ENCODE data around the gene MYH7. TPM values are rescaled to one million over a fixed set of nuclear protein-coding genes. Genes with fewer than 3 reads are reported as not detected.
"Not testable (repeated sequence)": the region's sequence is repeated elsewhere in the genome, so short reads cannot be mapped to it uniquely, and the experiment has no call there.

Gene MYH7
- polyA plus RNA-seq, 3 donors from 2014 or later = not detected

DNA sequence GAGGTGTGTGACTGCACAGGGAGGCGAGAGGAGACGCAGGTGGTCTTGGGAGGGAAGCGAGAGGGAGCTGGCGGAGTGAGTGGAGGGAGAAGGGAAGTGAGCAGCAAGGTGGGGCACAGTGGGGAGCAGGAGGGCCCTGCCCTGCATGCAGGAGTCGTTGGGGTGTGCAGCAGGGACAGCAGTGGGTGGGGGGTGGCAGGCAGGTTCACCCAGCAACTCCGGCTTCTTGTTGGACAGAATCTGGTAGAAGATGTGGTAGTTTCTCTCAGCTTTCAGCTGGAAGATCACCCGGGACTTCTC lies 32.4 kb downstream of the MYH7 start:
- H3K27ac Mint-ChIP-seq = no peak overlapping the region
- peaks cover 0 to 2% (median 0%) of the 10 kb centered on the region in 3 donors for H3K27me3 Mint-ChIP-seq (ENCODE audit: low read depth in 3 of 3)
- H3K4me3 Mint-ChIP-seq = no peak overlapping the region
- DNase-seq = no peak
- H3K9me3 Mint-ChIP-seq = no peaks in the 10 kb centered on the region
- H3K36me3 Mint-ChIP-seq = no peaks in the 10 kb centered on the region
- H3K4me1 Mint-ChIP-seq = no peaks in the 10 kb centered on the region

DNA sequence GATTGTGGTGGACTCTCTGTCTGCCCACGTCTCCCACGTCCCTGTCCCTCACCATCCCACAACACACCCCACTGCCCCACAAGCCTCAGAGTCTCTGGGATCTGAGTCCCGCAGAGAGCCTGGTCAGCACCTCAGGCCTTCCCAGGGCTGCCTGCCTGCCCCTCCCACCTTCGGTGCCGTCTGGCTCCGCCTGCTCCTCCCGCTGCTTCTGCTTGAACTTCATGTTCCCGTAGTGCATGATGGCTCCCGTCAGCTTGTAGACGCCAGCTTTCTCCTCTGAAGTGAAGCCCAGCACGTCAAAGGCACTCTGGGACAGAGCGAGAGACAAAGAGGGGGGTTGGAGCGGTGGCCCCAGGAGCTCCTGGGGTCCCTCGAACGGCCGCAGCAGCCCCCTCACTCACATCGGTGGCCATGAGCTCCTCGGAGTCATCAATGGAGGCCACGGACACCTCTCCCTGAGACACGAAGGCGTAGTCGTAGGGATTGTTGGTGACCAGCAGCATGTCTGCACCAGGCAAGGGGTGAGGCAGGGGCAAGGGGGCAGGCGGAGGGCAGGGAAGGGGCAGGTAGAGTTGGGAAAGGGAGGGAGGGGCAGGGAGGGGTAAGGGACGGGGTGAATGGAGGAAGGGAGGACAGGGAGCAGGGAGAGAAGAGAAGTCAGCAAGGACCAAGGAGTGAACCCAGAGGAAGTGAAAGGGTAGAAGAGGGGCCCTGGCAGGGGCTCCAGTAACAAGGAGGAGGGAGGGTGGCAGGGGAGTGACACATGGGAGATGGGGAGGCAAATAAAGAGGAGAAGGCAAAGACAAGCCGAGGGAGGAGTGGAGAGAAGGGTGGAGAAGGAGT lies 32.9 kb downstream of the MYH7 start:
- Mint-ChIP-seq H3K4me3 (no peak overlapping the region), H3K36me3 (no peaks in the 10 kb centered on the region), H3K9me3 (no peaks in the 10 kb centered on the region), H3K27ac (no peak overlapping the region), H3K27me3 (ENCODE audit: low read depth in 3 of 3) (peaks cover 0 to 3% (median 2%) of the 10 kb centered on the region in 3 donors), H3K4me1 (no peaks in the 10 kb centered on the region)
- no peak for DNase-seq

DNA sequence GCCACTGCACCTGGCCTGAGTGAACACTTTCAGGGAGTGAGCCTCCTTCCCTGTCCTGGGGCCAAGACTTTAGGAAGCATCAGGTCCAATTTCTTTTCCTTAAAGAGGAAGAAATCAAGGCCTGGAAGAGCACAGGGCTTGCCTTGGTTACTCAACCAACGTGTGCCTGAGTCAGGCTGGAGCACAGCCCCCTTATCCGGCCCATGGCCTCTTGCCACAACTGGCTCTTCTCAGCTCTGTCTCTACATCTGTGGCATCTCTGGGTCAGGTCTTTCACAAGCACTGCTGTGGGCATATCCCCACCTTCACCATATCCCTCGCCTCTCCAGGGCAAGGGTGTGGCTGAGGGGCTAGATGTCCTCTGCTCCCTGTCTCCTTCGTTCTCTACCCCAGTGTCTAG lies 34.2 kb downstream of the MYH7 start:
- Mint-ChIP-seq H3K4me1 (no peaks in the 10 kb centered on the region), H3K27ac (no peak overlapping the region), H3K36me3 (no peaks in the 10 kb centered on the region), H3K4me3 (no peak overlapping the region), H3K27me3 (ENCODE audit: low read depth in 3 of 3) (peaks cover 0 to 3% (median 2%) of the 10 kb centered on the region in 3 donors), H3K9me3 (no peaks in the 10 kb centered on the region)
- DNase-seq = no peak

DNA sequence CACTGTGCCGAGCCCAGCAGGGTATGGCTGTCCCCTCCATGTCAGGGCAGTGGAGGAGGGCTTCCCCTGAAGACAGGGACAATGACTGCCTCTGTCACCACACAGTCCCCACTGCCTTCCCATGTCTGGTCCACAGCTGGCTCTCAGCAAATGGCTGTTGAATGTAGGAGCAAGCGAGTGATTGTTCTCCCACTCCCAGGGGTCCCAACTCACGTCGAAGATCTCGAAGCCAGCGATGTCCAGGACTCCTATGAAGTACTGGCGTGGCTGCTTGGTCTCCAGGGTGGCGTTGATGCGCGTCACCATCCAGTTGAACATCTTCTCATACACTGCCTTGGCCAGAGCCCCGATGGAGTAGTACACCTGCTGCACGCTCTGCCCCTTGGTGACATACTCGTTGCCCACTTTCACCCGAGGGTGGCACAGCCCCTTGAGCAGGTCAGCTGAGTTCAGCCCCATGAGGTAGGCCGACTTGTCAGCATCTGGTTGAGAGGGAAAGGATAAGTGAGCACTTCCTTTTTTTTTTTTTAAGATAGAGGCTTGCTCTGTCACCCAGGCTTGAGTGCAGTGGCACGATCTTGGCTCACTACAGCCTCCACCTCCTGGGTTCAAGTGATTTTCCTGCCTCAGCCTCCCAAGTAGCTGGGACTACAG lies 34.8 kb downstream of the MYH7 start:
- H3K27ac Mint-ChIP-seq; DNase-seq; H3K4me1 Mint-ChIP-seq; H3K9me3 Mint-ChIP-seq; H3K4me3 Mint-ChIP-seq; H3K27me3 Mint-ChIP-seq (ENCODE audit: low read depth in 3 of 3); H3K36me3 Mint-ChIP-seq: not testable (repeated sequence)

DNA sequence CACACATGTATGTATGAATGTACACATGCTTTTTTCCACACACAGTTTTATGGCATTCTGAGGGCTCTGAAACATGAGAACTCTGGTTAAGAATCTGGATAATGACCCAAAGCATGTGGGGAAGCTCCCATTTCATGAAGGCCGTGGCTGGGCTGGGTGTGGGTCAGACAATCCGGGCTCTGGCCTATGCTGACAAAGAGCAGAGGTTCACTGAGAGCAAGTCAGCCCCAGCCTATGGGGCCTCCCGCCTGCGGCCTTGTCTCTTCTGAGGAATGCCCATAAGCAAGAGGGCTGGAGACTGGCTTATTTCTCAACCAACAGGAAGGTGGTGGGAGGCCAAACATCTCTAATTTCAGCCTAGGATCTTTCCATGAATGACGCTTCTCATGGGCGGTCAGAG lies 35.9 kb downstream of the MYH7 start:
- Mint-ChIP-seq H3K36me3 (no peaks in the 10 kb centered on the region), H3K27me3 (ENCODE audit: low read depth in 3 of 3) (peaks cover 0 to 3% (median 3%) of the 10 kb centered on the region in 3 donors), H3K9me3 (no peaks in the 10 kb centered on the region), H3K4me3 (no peak overlapping the region), H3K4me1 (no peaks in the 10 kb centered on the region), H3K27ac (no peak overlapping the region)
- no peak for DNase-seq

DNA sequence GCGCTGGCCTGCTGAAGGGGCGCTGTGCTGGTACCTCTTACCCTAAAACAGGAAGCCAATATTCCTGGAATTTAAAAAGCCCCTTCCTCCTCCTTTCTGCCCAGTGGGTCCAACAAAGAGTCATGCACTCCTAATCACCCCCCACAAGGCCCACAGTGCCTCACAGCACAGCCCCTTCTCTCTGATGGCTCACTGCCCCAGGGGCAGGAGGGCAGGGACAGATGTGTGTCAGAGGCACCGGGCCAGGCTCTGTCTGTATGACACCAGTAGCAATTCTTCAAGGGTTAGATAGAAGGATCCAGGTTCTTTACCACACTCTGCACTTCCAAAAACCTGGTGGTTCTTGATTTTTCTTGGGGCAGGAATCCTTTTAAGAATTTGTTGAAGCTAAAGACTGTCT lies 36.3 kb downstream of the MYH7 start:
- no peak overlapping the region for H3K4me3 Mint-ChIP-seq
- H3K27me3 Mint-ChIP-seq (ENCODE audit: low read depth in 3 of 3) = peaks cover 0 to 3% (median 3%) of the 10 kb centered on the region in 3 donors
- H3K9me3 Mint-ChIP-seq = no peaks in the 10 kb centered on the region
- no peak for DNase-seq
- no peaks in the 10 kb centered on the region for H3K4me1 Mint-ChIP-seq
- no peak overlapping the region for H3K27ac Mint-ChIP-seq
- no peaks in the 10 kb centered on the region for H3K36me3 Mint-ChIP-seq

DNA sequence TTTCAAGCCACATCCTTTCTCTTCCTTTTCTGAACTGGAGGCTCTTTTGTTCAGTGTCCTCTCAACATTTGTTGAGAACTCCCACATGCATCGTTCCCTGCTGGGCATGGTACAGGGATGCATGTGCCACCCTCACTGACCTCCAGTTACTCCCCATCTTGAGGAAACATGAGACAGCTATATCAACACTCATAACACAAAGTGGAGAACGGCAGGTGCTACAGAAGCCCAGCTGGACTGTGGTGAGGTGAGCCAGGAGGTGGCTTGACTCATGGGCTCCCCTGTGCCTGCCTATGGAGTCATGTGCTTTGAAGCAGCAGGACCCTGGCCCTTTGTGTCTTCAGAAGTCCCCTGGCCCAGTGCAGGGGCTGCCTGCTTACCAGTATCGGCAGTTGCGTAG lies 37.1 kb downstream of the MYH7 start:
- H3K9me3 Mint-ChIP-seq = no peaks in the 10 kb centered on the region
- H3K36me3 Mint-ChIP-seq = no peaks in the 10 kb centered on the region
- no peak for DNase-seq
- no peaks in the 10 kb centered on the region for H3K4me1 Mint-ChIP-seq
- H3K4me3 Mint-ChIP-seq = no peak overlapping the region
- peaks cover 0 to 5% (median 3%) of the 10 kb centered on the region in 3 donors for H3K27me3 Mint-ChIP-seq (ENCODE audit: low read depth in 3 of 3)
- no peak overlapping the region for H3K27ac Mint-ChIP-seq

DNA sequence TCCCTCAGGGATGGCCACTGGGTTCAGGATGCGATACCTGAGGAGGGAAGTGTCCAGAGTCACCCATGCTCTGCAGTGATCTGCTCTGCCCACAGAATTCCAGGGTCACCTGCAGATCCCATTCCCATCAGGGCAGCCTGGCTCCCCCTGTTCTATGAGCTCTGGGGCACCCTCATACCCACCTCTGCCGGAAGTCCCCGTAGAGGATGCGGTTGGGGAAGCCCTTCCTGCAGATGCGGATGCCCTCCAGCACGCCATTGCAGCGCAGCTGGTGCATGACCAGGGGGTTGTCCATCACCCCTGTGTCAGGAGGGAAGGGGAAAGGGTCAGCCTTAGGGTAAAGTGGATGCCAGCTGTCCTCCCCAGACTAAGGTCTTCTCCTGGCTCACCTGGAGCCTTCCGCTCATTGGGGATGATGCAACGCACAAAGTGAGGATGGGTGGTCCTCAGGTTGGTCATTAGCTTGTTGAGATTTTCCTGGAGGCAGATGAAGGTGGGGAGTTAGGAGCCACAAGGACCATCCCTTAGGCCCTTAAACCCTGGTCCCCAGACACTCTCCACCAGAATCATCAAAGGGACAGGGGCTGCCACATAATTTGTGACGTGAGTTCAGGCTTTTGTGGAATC lies 38.6 kb downstream of the MYH7 start:
- Mint-ChIP-seq H3K9me3 (no peaks in the 10 kb centered on the region), H3K27me3 (ENCODE audit: low read depth in 3 of 3) (peaks cover 0 to 5% (median 5%) of the 10 kb centered on the region in 3 donors), H3K4me3 (no peak overlapping the region), H3K4me1 (no peaks in the 10 kb centered on the region), H3K27ac (no peak overlapping the region), H3K36me3 (no peaks in the 10 kb centered on the region)
- DNase-seq = no peak

DNA sequence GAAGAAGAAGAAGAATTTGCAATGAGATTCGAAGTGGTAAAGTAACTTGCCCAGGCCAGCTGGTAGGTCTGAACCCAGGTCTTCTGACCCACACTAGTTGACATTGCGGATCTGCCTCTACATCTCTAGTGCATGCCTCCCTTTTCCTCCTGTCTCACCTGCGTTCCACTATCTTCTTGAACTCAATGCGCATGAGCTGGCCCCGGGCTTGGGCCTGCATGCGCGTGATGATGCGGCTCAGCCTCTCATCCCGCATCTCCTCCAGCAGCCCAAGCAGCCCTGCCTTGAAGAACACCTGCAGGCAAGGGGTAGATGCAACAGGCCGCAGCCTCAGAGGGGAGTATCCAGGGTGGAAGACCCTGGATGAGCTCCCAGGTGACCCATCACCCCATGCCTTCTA lies 39.3 kb downstream of the MYH7 start:
- Mint-ChIP-seq H3K4me3 (no peak overlapping the region), H3K27ac (no peak overlapping the region), H3K4me1 (no peaks in the 10 kb centered on the region), H3K36me3 (no peaks in the 10 kb centered on the region), H3K9me3 (no peaks in the 10 kb centered on the region), H3K27me3 (ENCODE audit: low read depth in 3 of 3) (peaks cover 0 to 5% (median 5%) of the 10 kb centered on the region in 3 donors)
- DNase-seq = no peak

DNA sequence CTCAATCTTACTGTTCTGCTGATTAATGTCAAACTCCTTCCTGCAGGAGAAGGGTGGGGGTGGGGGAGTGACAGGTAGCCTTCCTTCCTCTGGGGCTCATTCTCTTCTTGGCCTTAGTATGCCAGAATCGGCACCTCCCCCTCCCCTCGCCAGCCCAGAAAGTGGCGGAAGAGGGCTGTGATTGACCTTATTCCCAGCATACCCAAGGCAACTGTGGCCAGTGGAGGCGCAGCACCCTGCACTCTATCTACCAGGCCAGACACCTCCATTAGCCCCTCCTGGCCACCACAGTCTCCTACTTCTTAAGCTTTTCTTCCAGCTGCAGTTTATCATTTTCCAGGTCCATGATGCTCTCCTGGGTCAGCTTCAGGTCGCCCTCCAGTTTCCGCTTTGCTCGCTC lies 42.8 kb downstream of the MYH7 start:
- H3K27me3 Mint-ChIP-seq (ENCODE audit: low read depth in 3 of 3) = peaks cover 0 to 6% (median 5%) of the 10 kb centered on the region in 3 donors
- H3K9me3 Mint-ChIP-seq = no peaks in the 10 kb centered on the region
- H3K4me3 Mint-ChIP-seq = no peak overlapping the region
- no peaks in the 10 kb centered on the region for H3K36me3 Mint-ChIP-seq
- no peaks in the 10 kb centered on the region for H3K4me1 Mint-ChIP-seq
- DNase-seq = no peak
- H3K27ac Mint-ChIP-seq = no peak overlapping the region

DNA sequence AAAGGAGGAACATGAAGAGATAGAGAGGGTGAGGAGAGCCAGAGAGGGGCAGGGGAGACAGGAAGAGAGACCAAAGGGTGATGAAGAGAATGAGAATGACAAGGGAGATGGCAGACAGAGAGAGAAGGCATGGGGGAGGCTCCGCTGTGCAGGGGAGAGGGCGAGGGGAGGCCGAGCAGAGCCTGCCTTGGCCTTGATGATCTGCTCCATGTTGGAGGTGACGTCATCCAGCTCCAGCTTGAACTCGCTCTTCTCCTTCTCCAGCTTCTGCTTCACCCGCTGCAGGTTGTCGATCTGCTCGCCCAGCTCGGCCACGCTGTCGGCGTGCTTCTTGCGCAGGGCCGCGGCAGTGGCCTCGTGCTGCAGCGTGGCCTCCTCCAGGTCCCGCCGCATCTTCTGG lies 45.6 kb downstream of the MYH7 start:
- not testable (repeated sequence) for H3K27ac Mint-ChIP-seq

DNA sequence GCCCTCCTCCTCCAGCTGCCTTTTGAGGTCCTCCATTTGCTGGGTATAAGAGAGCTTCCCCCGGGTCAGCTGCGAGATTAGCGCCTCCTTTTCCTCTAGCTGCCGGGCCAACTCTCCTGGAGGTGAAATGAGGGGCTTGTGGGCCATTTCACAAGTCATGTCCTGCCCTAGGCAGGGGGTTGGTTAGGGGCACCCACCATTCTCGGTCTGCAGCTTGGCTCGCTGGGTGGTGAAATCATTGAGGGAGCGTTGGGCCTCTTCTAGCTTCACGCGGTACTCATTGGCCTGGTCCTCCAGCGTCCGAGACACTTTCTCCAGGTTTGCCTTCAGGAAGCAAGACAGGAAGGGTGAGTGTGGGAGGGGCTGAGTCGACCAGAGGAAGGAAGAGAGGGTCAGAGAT lies 46.1 kb downstream of the MYH7 start:
- Mint-ChIP-seq H3K27ac (no peak overlapping the region), H3K9me3 (no peaks in the 10 kb centered on the region), H3K4me1 (no peaks in the 10 kb centered on the region), H3K36me3 (no peaks in the 10 kb centered on the region), H3K4me3 (no peak overlapping the region), H3K27me3 (ENCODE audit: low read depth in 3 of 3) (peaks cover 0 to 9% (median 4%) of the 10 kb centered on the region in 3 donors)
- no peak for DNase-seq

More for the DNA sequence above, 45.6 kb downstream of the MYH7 start:
- not testable (repeated sequence) for H3K4me1 Mint-ChIP-seq; H3K36me3 Mint-ChIP-seq; H3K27me3 Mint-ChIP-seq (ENCODE audit: low read depth in 3 of 3); DNase-seq; H3K9me3 Mint-ChIP-seq; H3K4me3 Mint-ChIP-seq

DNA sequence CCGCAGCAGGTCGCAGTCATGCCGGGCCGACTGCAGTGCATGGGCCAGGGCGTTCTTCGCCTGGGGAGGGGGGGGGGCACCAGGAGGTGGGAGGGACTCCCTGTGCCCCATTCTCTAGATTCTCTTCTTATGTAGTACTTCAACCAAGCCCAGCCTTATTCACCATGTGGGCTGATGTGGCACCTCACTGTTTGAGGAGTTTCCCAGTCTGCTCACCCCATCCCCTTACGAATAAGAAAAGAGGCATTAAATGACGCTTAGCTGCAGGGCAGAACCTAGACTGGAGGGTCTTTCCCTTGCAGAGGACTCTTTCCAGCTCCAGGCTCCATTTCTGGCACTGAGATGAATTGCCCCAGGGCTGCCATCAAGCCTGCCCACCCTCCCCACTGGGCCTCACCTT lies 46.5 kb downstream of the MYH7 start:
- no peaks in the 10 kb centered on the region for H3K36me3 Mint-ChIP-seq
- H3K9me3 Mint-ChIP-seq = no peaks in the 10 kb centered on the region
- H3K4me3 Mint-ChIP-seq = no peak overlapping the region
- no peaks in the 10 kb centered on the region for H3K4me1 Mint-ChIP-seq
- H3K27ac Mint-ChIP-seq = no peak overlapping the region
- H3K27me3 Mint-ChIP-seq (ENCODE audit: low read depth in 3 of 3) = peaks cover 2 to 9% (median 4%) of the 10 kb centered on the region in 3 donors
- DNase-seq = no peak
